CD4-positive, alpha-beta T cell (primary cell): ENCODE data around the gene BICC1. TPM values are rescaled to one million over a fixed set of nuclear protein-coding genes. Genes with fewer than 3 reads are reported as not detected.

Experiments
- ATAC-seq: fragments of 200-7000 bp; cut with Tn5 transposase; one replicate; pipeline ENCODE4 v1.10.0; 2022; ENCODE audit warnings: mild to moderate bottlenecking; ENCODE audit not compliant: poor library complexity
- CTCF ChIA-PET: fragments of 350-600 bp; sonication (Branson Sonifier 250); formaldehyde crosslinking; loops from one replicate; lab custom pipeline; 2021; ENCODE audit warnings: antibody characterized with exemption, inconsistent platforms; lab: Charles Lee
- POLR2A ChIA-PET: fragments of 350-600 bp; sonication (Branson Sonifier 250); formaldehyde crosslinking; loops from one replicate; lab custom pipeline; 2021; ENCODE audit warnings: antibody characterized with exemption, inconsistent platforms; lab: Charles Lee
- DNase-seq, 14 experiments: peaks; one replicate each; pipeline ENCODE4 v3.0.0-alpha.2; 2013 to 2020; ENCODE audit warnings: mixed read lengths in 2 of 14
- H3K27ac ChIP-seq, 2 donors: one replicate each; pipeline versions ENCODE4 v1.5.1 to v1.7.0; 2013; ENCODE audit warnings: low read length in 2 of 2, low read depth in 1 of 2, mild to moderate bottlenecking in 1 of 2
- H3K27me3 ChIP-seq, 2 experiments: 1 replicate in 1 of 2; 2 replicates in 1 of 2; pipeline versions ENCODE4 v1.6.1 to v1.7.0; 2013; ENCODE audit warnings: low read length in 2 of 2, control low read depth in 1 of 2, mild to moderate bottlenecking in 1 of 2, moderate library complexity in 1 of 2; ENCODE audit not compliant: insufficient read depth in 2 of 2, control insufficient read depth in 1 of 2
- H3K36me3 ChIP-seq: one replicate; pipeline ENCODE4 v1.6.1; 2013; ENCODE audit warnings: low read length, control low read depth; ENCODE audit not compliant: insufficient read depth
- H3K4me1 ChIP-seq: one replicate; pipeline ENCODE4 v1.6.1; 2013; ENCODE audit warnings: low read length, control low read depth; ENCODE audit not compliant: insufficient read depth
- H3K4me3 ChIP-seq: one replicate; pipeline ENCODE4 v1.5.1; 2013; ENCODE audit warnings: mild to moderate bottlenecking, low read length, moderate library complexity
- H3K9me3 ChIP-seq, 2 experiments: 1 replicate in 1 of 2; 2 replicates in 1 of 2; pipeline versions ENCODE4 v1.6.1 to v1.7.0; 2013; ENCODE audit warnings: low read length in 2 of 2, mild to moderate bottlenecking in 2 of 2, control low read depth in 1 of 2, moderate library complexity in 1 of 2; ENCODE audit not compliant: control insufficient read depth in 1 of 2, insufficient read depth in 1 of 2
- H3K27ac Mint-ChIP-seq: one replicate; pipeline ENCODE4 v1.8.0; 2020; ENCODE audit warnings: mixed read lengths
- H3K27me3 Mint-ChIP-seq: one replicate; pipeline ENCODE4 v1.8.0; 2021; ENCODE audit warnings: mixed read lengths
- H3K36me3 Mint-ChIP-seq: one replicate; pipeline ENCODE4 v1.8.0; 2021; ENCODE audit warnings: low read depth, mixed read lengths
- H3K4me1 Mint-ChIP-seq: one replicate; pipeline ENCODE4 v1.8.0; 2021; ENCODE audit warnings: low read depth, mixed read lengths
- H3K4me3 Mint-ChIP-seq: one replicate; pipeline ENCODE4 v1.8.0; 2020; ENCODE audit warnings: mild to moderate bottlenecking, mixed read lengths
- H3K9me3 Mint-ChIP-seq: one replicate; pipeline ENCODE4 v1.8.0; 2020; ENCODE audit warnings: mixed read lengths
- intact Hi-C, 2 experiments: fragments of 100-400 bp; cut with DNase I in 1 of 2; cut with micrococcal nuclease in 1 of 2; formaldehyde crosslinking; loops; one replicate each; pipeline versions ENCODE4 v1.15.1 to v1.9.0; 2023 to 2025; cut with DNase I, micrococcal nuclease
- total RNA-seq, 174 experiments: library from RNA in 2 of 174; stranded (reverse) in 2 of 174; gene quantifications; one replicate each; pipeline ENCODE4 v1.2.3 and lab custom pipeline; 2021 to 2026
- TF ChIP-seq, protein P1 (sequence below): fragments of 200-600 bp; IDR thresholded peaks from one replicate; pipeline ENCODE4 v1.8.0; 2022; ENCODE audit warnings: antibody characterized with exemption, mild to moderate bottlenecking

BICC1 gene
- total RNA-seq, 2 experiments from 2014 or later = not detected

DNA sequence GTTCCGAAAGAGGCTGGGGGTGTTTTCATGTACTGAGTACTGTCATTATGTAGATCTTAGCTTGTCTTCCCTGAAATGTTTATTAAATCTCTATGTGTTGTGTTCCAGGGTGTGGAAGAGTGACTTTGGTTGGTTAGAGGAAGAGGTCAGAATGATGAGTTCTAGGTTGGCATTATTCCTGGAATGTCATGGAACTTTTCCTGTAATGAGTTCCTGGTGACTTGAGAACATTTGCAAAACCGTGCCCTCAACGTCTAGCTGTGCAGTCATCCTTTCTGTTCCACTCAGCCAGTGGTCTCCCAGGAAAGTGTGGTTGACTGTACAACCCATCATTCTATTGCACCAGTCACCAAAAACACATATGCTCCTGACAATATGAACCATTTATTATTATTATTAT is 129.6 kb downstream of the BICC1 start:
- Histone ChIP-seq H3K4me3 (no peak overlapping the region), H3K27me3 (no peaks in the 10 kb centered on the region), H3K9me3 (no peaks in the 10 kb centered on the region), H3K36me3 (no peaks in the 10 kb centered on the region), H3K4me1 (no peaks in the 10 kb centered on the region), H3K27ac (no peak overlapping the region)
- Mint-ChIP-seq H3K4me1 (no peaks in the 10 kb centered on the region), H3K4me3 (no peak overlapping the region), H3K9me3 (no peaks in the 10 kb centered on the region), H3K27me3 (no peaks in the 10 kb centered on the region), H3K36me3 (no peaks in the 10 kb centered on the region), H3K27ac (no peak overlapping the region)
- ChIA-PET CTCF (no interaction called here), POLR2A (no interaction called here)
- DNase-seq = no peak
- intact Hi-C loops = no loop called here
- TF ChIP-seq, protein P1, sequence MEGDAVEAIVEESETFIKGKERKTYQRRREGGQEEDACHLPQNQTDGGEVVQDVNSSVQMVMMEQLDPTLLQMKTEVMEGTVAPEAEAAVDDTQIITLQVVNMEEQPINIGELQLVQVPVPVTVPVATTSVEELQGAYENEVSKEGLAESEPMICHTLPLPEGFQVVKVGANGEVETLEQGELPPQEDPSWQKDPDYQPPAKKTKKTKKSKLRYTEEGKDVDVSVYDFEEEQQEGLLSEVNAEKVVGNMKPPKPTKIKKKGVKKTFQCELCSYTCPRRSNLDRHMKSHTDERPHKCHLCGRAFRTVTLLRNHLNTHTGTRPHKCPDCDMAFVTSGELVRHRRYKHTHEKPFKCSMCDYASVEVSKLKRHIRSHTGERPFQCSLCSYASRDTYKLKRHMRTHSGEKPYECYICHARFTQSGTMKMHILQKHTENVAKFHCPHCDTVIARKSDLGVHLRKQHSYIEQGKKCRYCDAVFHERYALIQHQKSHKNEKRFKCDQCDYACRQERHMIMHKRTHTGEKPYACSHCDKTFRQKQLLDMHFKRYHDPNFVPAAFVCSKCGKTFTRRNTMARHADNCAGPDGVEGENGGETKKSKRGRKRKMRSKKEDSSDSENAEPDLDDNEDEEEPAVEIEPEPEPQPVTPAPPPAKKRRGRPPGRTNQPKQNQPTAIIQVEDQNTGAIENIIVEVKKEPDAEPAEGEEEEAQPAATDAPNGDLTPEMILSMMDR = no peak
- no peak for ATAC-seq

DNA sequence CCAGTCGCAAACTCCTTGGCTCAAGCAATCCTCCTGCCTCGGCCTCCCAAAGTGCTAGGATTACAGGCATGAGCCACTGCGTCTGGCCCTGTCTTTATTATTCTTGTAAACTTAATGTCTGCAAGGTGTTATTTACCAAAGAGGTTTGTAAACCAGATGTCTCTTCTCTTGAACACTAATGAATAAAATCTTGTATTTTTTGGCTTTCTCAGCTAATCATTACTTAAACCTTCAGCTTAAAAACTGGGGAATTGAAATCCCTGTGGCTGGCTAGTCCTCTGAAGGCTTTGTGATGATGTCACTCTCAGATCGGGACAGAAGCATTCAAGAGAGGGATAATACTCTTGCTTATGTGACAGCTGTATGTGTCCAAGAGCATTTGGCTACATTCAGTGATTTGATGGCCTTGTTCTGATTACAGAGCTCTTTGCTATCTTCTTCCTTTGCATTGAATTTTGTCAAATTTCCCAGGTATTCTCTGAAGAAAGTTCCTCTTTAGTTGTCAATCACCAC is 130.3 kb downstream of the BICC1 start:
- Histone ChIP-seq H3K27ac (no peak overlapping the region), H3K4me3 (no peak overlapping the region), H3K9me3 (no peaks in the 10 kb centered on the region), H3K4me1 (no peaks in the 10 kb centered on the region), H3K36me3 (no peaks in the 10 kb centered on the region), H3K27me3 (no peaks in the 10 kb centered on the region)
- Mint-ChIP-seq H3K4me3 (no peak overlapping the region), H3K27ac (no peak overlapping the region), H3K27me3 (no peaks in the 10 kb centered on the region), H3K9me3 (no peaks in the 10 kb centered on the region), H3K4me1 (no peaks in the 10 kb centered on the region), H3K36me3 (no peaks in the 10 kb centered on the region)
- intact Hi-C loops = no loop called here
- CTCF ChIA-PET = no interaction called here
- ATAC-seq (no peak), DNase-seq (no peak)
- TF ChIP-seq, protein P1 = no peak
- POLR2A ChIA-PET = no interaction called here

DNA sequence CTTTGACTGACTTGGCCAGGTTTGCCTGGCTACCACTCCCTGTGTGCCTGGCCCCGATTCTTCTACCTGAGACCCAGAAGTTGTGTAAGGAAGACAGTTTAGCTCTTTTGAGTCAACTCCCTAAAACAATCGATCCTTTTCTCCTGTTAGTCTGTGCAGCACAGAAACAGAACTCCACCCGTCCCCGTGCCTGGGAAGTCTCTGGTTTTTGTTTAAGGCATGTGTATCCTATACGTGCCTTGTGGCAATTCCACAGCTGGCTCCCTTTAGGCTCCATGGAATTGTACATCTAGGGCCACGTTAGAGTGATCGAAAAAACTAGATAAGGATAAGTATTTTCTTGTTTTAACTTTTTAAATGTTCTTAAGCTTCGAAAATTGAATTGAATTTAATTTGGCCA is 131.6 kb downstream of the BICC1 start:
- no peak overlapping the region for H3K4me3 Mint-ChIP-seq
- DNase-seq = no peak
- no peaks in the 10 kb centered on the region for H3K36me3 Mint-ChIP-seq
- Histone ChIP-seq H3K4me3 (no peak overlapping the region), H3K4me1 (no peaks in the 10 kb centered on the region), H3K36me3 (no peaks in the 10 kb centered on the region), H3K9me3 (no peaks in the 10 kb centered on the region), H3K27ac (no peak overlapping the region), H3K27me3 (no peaks in the 10 kb centered on the region)
- POLR2A ChIA-PET = no interaction called here
- H3K27me3 Mint-ChIP-seq = no peaks in the 10 kb centered on the region
- TF ChIP-seq, protein P1 = no peak
- H3K27ac Mint-ChIP-seq = no peak overlapping the region
- ATAC-seq = no peak
- CTCF ChIA-PET = no interaction called here
- H3K4me1 Mint-ChIP-seq = no peaks in the 10 kb centered on the region
- no peaks in the 10 kb centered on the region for H3K9me3 Mint-ChIP-seq
- intact Hi-C loops = no loop called here
